Measurements from ENCODE around the gene AHCYL1.
"Not testable (repeated sequence)": the region's sequence is repeated elsewhere in the genome, so short reads cannot be mapped to it uniquely, and the experiment has no call there.

The AHCYL1 gene

DNA sequence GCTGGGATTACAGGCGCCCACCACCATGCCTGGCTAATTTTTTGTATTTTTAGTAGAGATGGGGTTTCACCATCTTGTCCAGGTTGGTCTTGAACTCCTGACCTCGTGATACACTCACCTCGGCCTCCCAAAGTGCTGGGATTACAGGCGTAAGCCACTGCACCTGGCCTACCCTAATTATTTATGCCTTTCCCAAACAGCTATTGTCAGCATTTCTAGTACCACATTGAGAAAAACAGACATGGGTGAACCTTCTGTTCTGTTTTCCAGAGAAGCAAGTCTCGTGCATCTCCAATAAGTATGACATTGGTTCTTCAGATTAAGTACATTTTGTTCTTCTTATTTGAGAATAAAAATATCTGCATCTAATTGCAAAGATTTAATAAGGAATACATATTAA, 33.1 kb upstream of the AHCYL1 start:
- H3K9me3 ChIP-seq (ENCODE audit: control insufficient read depth, low read length); H3K27me3 ChIP-seq (replicated peaks; ENCODE audit: control insufficient read depth, insufficient read depth, low read length); H3K36me3 ChIP-seq (ENCODE audit: control insufficient read depth, insufficient read depth, low read length, severe bottlenecking); DNase-seq (ENCODE audit: low read depth); H3K9ac ChIP-seq (ENCODE audit: low read length); H3K4me1 ChIP-seq (ENCODE audit: control insufficient read depth, insufficient read depth, low read length); H3K4me3 ChIP-seq (ENCODE audit: low read length): not testable (repeated sequence)

DNA sequence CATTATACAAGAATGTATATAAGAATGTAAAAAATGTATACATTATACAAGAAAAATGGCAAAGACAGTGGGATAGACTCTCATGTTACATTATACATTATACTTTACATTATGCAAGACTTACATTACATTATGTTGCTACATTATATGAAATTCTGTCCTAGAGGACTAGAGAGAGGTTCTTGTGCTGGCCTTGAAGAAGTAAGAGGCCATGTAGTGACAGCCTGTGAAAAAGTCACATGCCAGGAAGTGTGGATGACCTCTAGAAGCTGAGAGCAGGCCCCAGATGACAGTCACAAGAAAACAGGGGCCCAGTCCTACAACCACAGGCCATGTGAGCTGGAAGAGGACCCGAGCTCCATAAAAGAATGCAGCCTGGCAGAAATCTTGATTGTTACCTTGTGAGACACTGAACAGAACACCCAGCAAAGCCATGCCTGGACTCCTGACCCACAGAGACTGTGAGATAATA, 30.5 kb upstream of the AHCYL1 start:
- Histone ChIP-seq H3K9ac (ENCODE audit: low read length) (no peak overlapping the region), H3K36me3 (ENCODE audit: control insufficient read depth, insufficient read depth, low read length, severe bottlenecking) (no peaks in the 10 kb centered on the region), H3K4me3 (ENCODE audit: low read length) (no peak overlapping the region), H3K9me3 (ENCODE audit: control insufficient read depth, low read length) (no peaks in the 10 kb centered on the region), H3K4me1 (ENCODE audit: control insufficient read depth, insufficient read depth, low read length) (peaks cover 5% of the 10 kb centered on the region), H3K27me3 (replicated peaks; ENCODE audit: control insufficient read depth, insufficient read depth, low read length) (no peaks in the 10 kb centered on the region)
- DNase-seq (ENCODE audit: low read depth): no peak

DNA sequence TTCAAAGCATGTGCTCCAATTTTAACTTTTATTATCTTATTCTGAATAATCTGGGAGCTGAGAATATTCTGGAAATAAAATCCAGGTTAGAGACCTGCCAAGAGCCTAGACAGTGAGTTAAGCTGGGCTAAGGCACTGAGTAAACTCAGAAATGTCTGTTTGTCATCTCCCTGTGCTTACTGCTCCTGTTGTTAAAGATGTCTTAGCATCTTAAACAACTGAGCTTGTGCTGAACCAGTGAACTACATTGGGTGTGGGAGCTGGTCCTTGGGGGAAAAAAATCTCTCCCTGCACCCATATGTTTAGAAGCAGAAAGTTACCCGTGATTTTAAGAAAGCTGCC, 25.0 kb upstream of the AHCYL1 start:
- Histone ChIP-seq H3K9me3 (ENCODE audit: control insufficient read depth, low read length) (no peaks in the 10 kb centered on the region), H3K4me1 (ENCODE audit: control insufficient read depth, insufficient read depth, low read length) (peaks cover 26% of the 10 kb centered on the region), H3K9ac (ENCODE audit: low read length) (peak overlapping the region; percentile 37), H3K27me3 (replicated peaks; ENCODE audit: control insufficient read depth, insufficient read depth, low read length) (no peaks in the 10 kb centered on the region), H3K4me3 (ENCODE audit: low read length) (no peak overlapping the region), H3K36me3 (ENCODE audit: control insufficient read depth, insufficient read depth, low read length, severe bottlenecking) (no peaks in the 10 kb centered on the region)
- DNase-seq (ENCODE audit: low read depth): no peak

DNA sequence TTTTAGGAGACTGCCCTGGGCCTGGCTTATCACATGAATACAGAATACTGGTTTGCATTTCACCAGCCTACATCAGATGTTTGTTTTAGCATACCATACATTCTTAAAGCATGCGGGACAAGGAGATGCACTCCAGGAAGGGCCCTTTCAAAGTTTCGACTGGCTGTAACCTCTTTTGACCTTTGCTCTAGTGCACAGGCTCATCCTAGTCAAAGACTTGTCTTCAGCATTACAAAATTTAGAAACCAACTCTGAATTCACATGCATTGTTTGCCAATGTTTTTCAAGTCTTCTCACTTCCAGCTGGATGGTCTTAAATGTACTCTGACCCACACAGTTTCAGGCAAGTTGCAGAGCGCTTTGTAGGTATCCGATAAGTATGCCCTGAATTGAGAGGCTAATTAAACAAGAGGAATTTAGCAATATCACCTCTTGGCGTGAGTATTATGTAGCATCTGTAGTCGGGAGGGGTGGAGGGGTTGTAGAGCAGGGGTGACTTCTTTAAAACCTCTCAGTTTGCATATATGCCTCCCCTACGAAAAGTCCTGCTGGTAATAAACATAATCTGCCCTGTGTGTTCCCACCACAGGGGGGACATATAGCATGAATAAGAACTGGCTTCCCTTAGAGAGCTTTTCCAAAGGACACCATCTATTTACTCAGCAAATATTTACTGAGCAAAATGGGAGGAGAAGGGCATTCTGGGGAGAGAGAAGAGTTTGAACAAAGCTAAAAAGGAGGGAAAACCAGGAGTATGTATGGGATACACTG, 24.4 kb upstream of the AHCYL1 start:
- no peaks in the 10 kb centered on the region for H3K36me3 ChIP-seq (ENCODE audit: control insufficient read depth, insufficient read depth, low read length, severe bottlenecking)
- H3K9ac ChIP-seq (ENCODE audit: low read length): peak overlapping the region; percentile 45
- peak overlapping the region; percentile 12 for H3K4me3 ChIP-seq (ENCODE audit: low read length)
- H3K4me1 ChIP-seq (ENCODE audit: control insufficient read depth, insufficient read depth, low read length): peaks cover 26% of the 10 kb centered on the region
- DNase-seq (ENCODE audit: low read depth): peak; percentile 83
- no peaks in the 10 kb centered on the region for H3K9me3 ChIP-seq (ENCODE audit: control insufficient read depth, low read length)
- no peaks in the 10 kb centered on the region for H3K27me3 ChIP-seq (replicated peaks; ENCODE audit: control insufficient read depth, insufficient read depth, low read length)

DNA sequence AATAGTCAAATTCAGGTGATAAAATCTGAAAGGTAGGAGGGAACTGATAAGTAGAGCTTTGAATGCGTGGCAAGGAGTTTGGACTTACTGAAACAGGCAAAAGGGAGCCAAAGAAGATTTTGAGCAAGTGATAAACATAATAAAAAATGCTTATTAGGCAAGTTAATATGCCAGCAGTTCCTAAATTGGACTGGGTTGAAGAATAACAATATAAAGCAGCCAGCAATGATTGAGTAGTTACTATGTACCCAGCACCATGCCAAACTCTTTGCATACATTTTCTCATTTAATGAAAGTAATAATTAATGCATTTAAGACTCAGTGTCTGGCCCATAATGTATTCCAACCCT, 23.8 kb upstream of the AHCYL1 start:
- H3K4me1 ChIP-seq (ENCODE audit: control insufficient read depth, insufficient read depth, low read length): peaks cover 26% of the 10 kb centered on the region
- H3K9me3 ChIP-seq (ENCODE audit: control insufficient read depth, low read length): peaks cover 3% of the 10 kb centered on the region
- H3K36me3 ChIP-seq (ENCODE audit: control insufficient read depth, insufficient read depth, low read length, severe bottlenecking): no peaks in the 10 kb centered on the region
- H3K9ac ChIP-seq (ENCODE audit: low read length): peak overlapping the region; percentile 45
- peak overlapping the region; percentile 12 for H3K4me3 ChIP-seq (ENCODE audit: low read length)
- no peak for DNase-seq (ENCODE audit: low read depth)
- no peaks in the 10 kb centered on the region for H3K27me3 ChIP-seq (replicated peaks; ENCODE audit: control insufficient read depth, insufficient read depth, low read length)

DNA sequence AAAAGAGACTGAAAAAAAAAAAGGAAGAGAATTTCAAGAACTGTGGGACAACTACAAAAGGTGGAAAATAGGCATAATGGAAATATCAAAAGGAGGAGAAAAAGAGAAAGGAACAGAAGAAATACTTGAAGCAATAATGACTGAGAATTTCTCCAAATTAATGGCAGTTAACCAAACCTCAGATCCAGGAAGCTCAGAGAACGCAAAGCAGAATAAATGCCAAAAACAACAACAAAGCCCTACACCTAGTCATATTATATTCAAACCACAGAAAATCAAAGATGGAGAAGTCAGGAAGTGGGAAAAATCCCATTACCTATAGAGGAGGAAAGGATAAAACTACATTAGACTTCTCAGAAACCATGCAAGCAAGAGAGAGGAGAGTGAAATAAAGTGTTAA, 20.7 kb upstream of the AHCYL1 start:
- H3K36me3 ChIP-seq (ENCODE audit: control insufficient read depth, insufficient read depth, low read length, severe bottlenecking): no peaks in the 10 kb centered on the region
- DNase-seq (ENCODE audit: low read depth): no peak
- peaks cover 27% of the 10 kb centered on the region for H3K4me1 ChIP-seq (ENCODE audit: control insufficient read depth, insufficient read depth, low read length)
- H3K9ac ChIP-seq (ENCODE audit: low read length): no peak overlapping the region
- no peaks in the 10 kb centered on the region for H3K27me3 ChIP-seq (replicated peaks; ENCODE audit: control insufficient read depth, insufficient read depth, low read length)
- H3K9me3 ChIP-seq (ENCODE audit: control insufficient read depth, low read length): peaks cover 4% of the 10 kb centered on the region
- no peak overlapping the region for H3K4me3 ChIP-seq (ENCODE audit: low read length)

DNA sequence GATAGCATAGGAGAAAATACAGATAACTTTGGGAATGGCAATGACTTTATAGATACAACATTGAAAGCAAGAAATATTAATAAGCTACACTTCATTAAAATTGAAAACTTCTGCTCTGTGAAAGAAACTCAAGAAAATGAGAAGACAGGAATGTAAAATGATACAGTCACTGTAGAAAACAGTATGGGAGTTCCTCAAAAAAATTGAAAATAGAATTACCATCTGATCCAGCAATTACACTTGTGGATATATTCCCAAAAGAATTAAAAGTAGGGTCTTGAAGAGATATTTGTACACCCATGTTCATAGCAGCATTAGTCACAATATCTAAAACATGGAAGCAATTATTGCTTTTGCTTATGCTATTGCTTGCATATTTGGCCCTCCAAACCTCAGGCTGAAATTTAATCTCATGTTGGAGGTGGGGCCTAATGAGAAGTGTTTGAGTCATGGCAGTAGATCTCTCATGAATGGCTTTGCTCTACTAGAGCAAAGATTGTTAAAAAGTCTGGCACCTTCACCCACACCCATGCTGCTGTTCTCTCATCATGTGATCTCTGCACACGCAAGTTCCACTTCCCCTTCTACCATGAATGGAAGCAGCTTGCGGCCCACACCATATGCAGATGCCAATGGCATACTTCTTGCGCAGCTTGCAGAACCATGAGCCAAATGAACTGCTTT, 15.3 kb upstream of the AHCYL1 start:
- DNase-seq (ENCODE audit: low read depth): peak; percentile 85
- Histone ChIP-seq H3K9ac (ENCODE audit: low read length) (no peak overlapping the region), H3K27me3 (replicated peaks; ENCODE audit: control insufficient read depth, insufficient read depth, low read length) (no peaks in the 10 kb centered on the region), H3K4me3 (ENCODE audit: low read length) (no peak overlapping the region), H3K9me3 (ENCODE audit: control insufficient read depth, low read length) (peaks cover 4% of the 10 kb centered on the region), H3K4me1 (ENCODE audit: control insufficient read depth, insufficient read depth, low read length) (peaks cover 11% of the 10 kb centered on the region), H3K36me3 (ENCODE audit: control insufficient read depth, insufficient read depth, low read length, severe bottlenecking) (no peaks in the 10 kb centered on the region)

DNA sequence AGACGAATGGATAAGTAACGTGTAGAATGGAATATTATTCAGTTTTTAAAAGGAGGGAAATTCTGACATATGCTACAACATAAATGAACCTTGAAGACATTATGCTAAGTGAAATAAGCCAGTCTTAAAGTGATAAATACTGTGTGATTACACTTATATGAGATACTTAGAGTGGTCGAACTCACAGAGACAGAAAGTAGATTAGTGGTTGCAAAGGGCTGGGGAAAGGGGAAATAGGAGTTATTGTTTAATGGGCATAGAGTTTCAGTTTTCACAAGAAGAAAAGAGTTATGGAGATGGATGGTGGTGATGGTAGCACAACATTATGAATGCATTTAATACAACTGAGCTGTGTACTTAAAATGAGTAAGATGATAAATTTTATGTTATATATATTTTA, 14.7 kb upstream of the AHCYL1 start:
- H3K4me3 ChIP-seq (ENCODE audit: low read length): no peak overlapping the region
- H3K9ac ChIP-seq (ENCODE audit: low read length): no peak overlapping the region
- no peaks in the 10 kb centered on the region for H3K27me3 ChIP-seq (replicated peaks; ENCODE audit: control insufficient read depth, insufficient read depth, low read length)
- no peaks in the 10 kb centered on the region for H3K36me3 ChIP-seq (ENCODE audit: control insufficient read depth, insufficient read depth, low read length, severe bottlenecking)
- DNase-seq (ENCODE audit: low read depth): no peak
- H3K9me3 ChIP-seq (ENCODE audit: control insufficient read depth, low read length): peaks cover 4% of the 10 kb centered on the region
- H3K4me1 ChIP-seq (ENCODE audit: control insufficient read depth, insufficient read depth, low read length): peaks cover 13% of the 10 kb centered on the region

DNA sequence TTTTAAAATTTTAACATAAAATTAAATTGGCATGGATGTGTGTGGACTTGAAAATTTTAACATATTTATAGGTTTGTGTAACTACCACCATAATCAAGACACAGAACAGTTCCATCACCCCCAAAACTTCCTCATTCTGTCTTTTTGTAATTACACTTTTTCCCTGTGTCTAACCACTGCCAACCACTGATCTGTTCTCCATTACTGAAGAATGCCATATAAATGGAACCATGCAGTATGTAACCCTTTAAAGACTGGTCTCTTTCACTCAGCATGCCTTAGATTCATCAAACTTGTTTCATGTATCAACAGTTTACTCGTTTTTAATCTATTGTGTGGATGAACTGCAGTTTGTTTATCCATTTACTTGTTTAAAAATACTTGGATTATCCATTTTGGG, 13.0 kb upstream of the AHCYL1 start:
- H3K4me3 ChIP-seq (ENCODE audit: low read length): no peak overlapping the region
- H3K9ac ChIP-seq (ENCODE audit: low read length): no peak overlapping the region
- H3K4me1 ChIP-seq (ENCODE audit: control insufficient read depth, insufficient read depth, low read length): peaks cover 28% of the 10 kb centered on the region
- no peaks in the 10 kb centered on the region for H3K36me3 ChIP-seq (ENCODE audit: control insufficient read depth, insufficient read depth, low read length, severe bottlenecking)
- H3K27me3 ChIP-seq (replicated peaks; ENCODE audit: control insufficient read depth, insufficient read depth, low read length): no peaks in the 10 kb centered on the region
- DNase-seq (ENCODE audit: low read depth): no peak
- H3K9me3 ChIP-seq (ENCODE audit: control insufficient read depth, low read length): no peaks in the 10 kb centered on the region

DNA sequence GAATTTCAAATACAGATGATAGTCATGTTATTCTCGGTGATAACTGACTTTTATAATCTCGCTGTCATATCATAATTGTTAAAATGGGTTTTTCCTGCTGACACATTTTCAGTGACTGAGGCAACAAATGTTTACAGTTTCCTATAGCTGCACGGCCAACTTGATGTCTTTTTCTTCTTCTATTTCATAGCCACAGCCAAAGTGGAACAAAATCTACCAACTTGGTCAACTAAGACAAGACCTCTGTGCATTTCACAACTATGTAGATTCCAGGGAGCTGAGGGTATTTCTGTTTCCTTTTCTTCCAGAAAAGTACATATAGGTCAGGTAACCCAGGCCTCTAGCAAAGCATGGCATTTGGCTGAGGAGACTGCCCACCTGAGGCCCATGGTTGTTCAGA, 10.4 kb upstream of the AHCYL1 start:
- DNase-seq (ENCODE audit: low read depth): no peak
- Histone ChIP-seq H3K4me3 (ENCODE audit: low read length) (no peak overlapping the region), H3K4me1 (ENCODE audit: control insufficient read depth, insufficient read depth, low read length) (peaks cover 50% of the 10 kb centered on the region), H3K36me3 (ENCODE audit: control insufficient read depth, insufficient read depth, low read length, severe bottlenecking) (no peaks in the 10 kb centered on the region), H3K9me3 (ENCODE audit: control insufficient read depth, low read length) (no peaks in the 10 kb centered on the region), H3K27me3 (replicated peaks; ENCODE audit: control insufficient read depth, insufficient read depth, low read length) (no peaks in the 10 kb centered on the region), H3K9ac (ENCODE audit: low read length) (no peak overlapping the region)

DNA sequence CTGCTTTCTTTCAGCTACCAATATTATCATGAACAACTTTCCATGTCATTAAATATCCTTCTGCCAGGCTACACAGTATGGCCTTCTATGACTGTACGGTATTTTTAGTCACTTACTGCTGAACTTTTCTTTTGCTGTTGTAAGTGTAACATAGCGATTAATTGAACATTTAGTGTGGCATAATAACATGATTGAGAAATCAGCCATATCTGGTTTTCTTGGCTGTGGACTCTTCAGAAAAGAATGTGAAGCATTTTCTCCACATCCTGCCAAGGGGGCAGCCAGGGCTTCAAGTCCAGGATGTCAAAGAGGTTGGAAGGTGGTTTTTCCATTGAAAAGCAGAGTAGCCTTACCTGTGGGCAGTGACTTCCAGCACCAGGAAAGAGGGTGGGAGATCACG, 8.8 kb upstream of the AHCYL1 start:
- H3K4me3 ChIP-seq (ENCODE audit: low read length): peak overlapping the region; percentile 54
- no peaks in the 10 kb centered on the region for H3K36me3 ChIP-seq (ENCODE audit: control insufficient read depth, insufficient read depth, low read length, severe bottlenecking)
- H3K4me1 ChIP-seq (ENCODE audit: control insufficient read depth, insufficient read depth, low read length): peaks cover 59% of the 10 kb centered on the region
- H3K9me3 ChIP-seq (ENCODE audit: control insufficient read depth, low read length): no peaks in the 10 kb centered on the region
- H3K9ac ChIP-seq (ENCODE audit: low read length): peak overlapping the region; percentile 54
- H3K27me3 ChIP-seq (replicated peaks; ENCODE audit: control insufficient read depth, insufficient read depth, low read length): no peaks in the 10 kb centered on the region
- DNase-seq (ENCODE audit: low read depth): peak; percentile 83

Measured in adipocyte (in vitro differentiated cells).